GM23248 (cell line): ENCODE measurements around the gene TFPT. TPM values are rescaled to one million over a fixed set of nuclear protein-coding genes. Genes with fewer than 3 reads are reported as not detected.

Experiments used
- DNase-seq: peaks from one replicate; pipeline ENCODE4 v3.0.0-alpha.2; 2015
- H2AFZ ChIP-seq: fragments of 200-600 bp; sonication (generic); 2 replicates; pipeline ENCODE4 v1.6.1; 2016; ENCODE audit warnings: antibody characterized with exemption
- H3F3A ChIP-seq: fragments of 200-600 bp; sonication (generic); 2 replicates; pipeline ENCODE4 v1.6.1; 2016; ENCODE audit warnings: mild to moderate bottlenecking, antibody characterized with exemption, mixed run types; ENCODE audit not compliant: insufficient read depth
- H3K27ac ChIP-seq: fragments of 200-600 bp; sonication (generic); 2 replicates; pipeline ENCODE4 v1.5.1; 2016; ENCODE audit warnings: mild to moderate bottlenecking
- H3K27me3 ChIP-seq: fragments of 200-600 bp; sonication (generic); replicated peaks from 2 replicates; pipeline ENCODE4 v1.6.1; 2016; ENCODE audit warnings: mild to moderate bottlenecking; ENCODE audit not compliant: insufficient read depth
- H3K36me3 ChIP-seq: fragments of 200-600 bp; sonication (generic); 2 replicates; pipeline ENCODE4 v1.6.1; 2016; ENCODE audit warnings: low read depth, mild to moderate bottlenecking
- H3K4me1 ChIP-seq: fragments of 200-600 bp; sonication (generic); 2 replicates; pipeline ENCODE4 v1.6.1; 2016; ENCODE audit warnings: mild to moderate bottlenecking; ENCODE audit not compliant: insufficient read depth
- H3K4me2 ChIP-seq: fragments of 200-600 bp; sonication (generic); one replicate; pipeline ENCODE4 v1.6.1; 2016; ENCODE audit warnings: mild to moderate bottlenecking; ENCODE audit not compliant: unreplicated experiment
- H3K4me3 ChIP-seq: fragments of 200-600 bp; sonication (generic); 2 replicates; pipeline ENCODE4 v1.5.1; 2016; ENCODE audit warnings: mild to moderate bottlenecking
- H3K79me2 ChIP-seq: fragments of 200-600 bp; sonication (generic); 2 replicates; pipeline ENCODE4 v1.6.1; 2016; ENCODE audit warnings: mild to moderate bottlenecking; ENCODE audit not compliant: insufficient read depth
- H3K9ac ChIP-seq: fragments of 200-600 bp; sonication (generic); 2 replicates; pipeline ENCODE4 v1.6.1; 2016; ENCODE audit warnings: mild to moderate bottlenecking
- H3K9me2 ChIP-seq: fragments of 200-600 bp; sonication (generic); 2 replicates; pipeline ENCODE4 v1.6.1; 2016; ENCODE audit warnings: mixed run types, mild to moderate bottlenecking, moderate library complexity; ENCODE audit not compliant: insufficient read depth
- H3K9me3 ChIP-seq: fragments of 200-600 bp; sonication (generic); one replicate; pipeline ENCODE4 v1.6.1; 2017; ENCODE audit warnings: low read depth
- H4K20me1 ChIP-seq: fragments of 200-600 bp; sonication (generic); 2 replicates; pipeline ENCODE4 v1.6.0; 2016; ENCODE audit not compliant: insufficient read depth
- EZH2 ChIP-seq: fragments of 200-600 bp; sonication (generic); IDR thresholded peaks from 2 replicates; pipeline ENCODE4 v1.6.1; 2018; ENCODE audit warnings: antibody characterized with exemption, mild to moderate bottlenecking; ENCODE audit not compliant: insufficient read depth, poor library complexity, severe bottlenecking
- EZH2phosphoT487 ChIP-seq: fragments of 200-600 bp; sonication (generic); IDR thresholded peaks from 2 replicates; pipeline ENCODE4 v1.6.1; 2018; ENCODE audit warnings: antibody characterized with exemption, moderate library complexity, mild to moderate bottlenecking, low read depth; ENCODE audit not compliant: insufficient read depth
- WGBS, 2 experiments: methylation state at CpG; one replicate each; pipeline ENCODE4 v1.1.6; 2015 to 2017; ENCODE audit warnings: low lambda C conversion rate in 2 of 2, low coverage in 1 of 2; ENCODE audit errors: missing lambda C conversion rate in 2 of 2; 5-methylcytosine and 5-hydroxymethylcytosine counted together
- in situ Hi-C: fragments of 300-500 bp; cut with MboI; formaldehyde crosslinking; loops from 2 replicates; pipeline ENCODE4 v1.15.0; 2020
- polyA plus RNA-seq: library from polyadenylated mRNA; unstranded; fragments of >200 nt; fragmentation: Nextera tagmentation; extraction: Ambion mirVana; gene quantifications from 2 replicates; pipeline ENCODE4 v1.2.1, GENCODE V29; 2016
- total RNA-seq: library from RNA; depleted of rRNA; stranded (reverse); fragments of >200 nt; shearing (Covaris generic); gene quantifications from 2 replicates; pipeline ENCODE4 v1.2.3, GENCODE V29; 2014

The TFPT gene
- total and polyA plus RNA-seq, 2 experiments from 2014 or later: 11.5 to 30.0 TPM

- Histone ChIP-seq H3K9me3 (no peaks in the 10 kb centered on the region), H2AFZ (no peak overlapping the region), H3K79me2 (peaks cover 20% of the 10 kb centered on the region), H3K27me3 (no peaks in the 10 kb centered on the region), H3K36me3 (0 out of 2 replicates have a peak, but pooled peaks cover 5% of the 10 kb centered on the region), H3K4me2 (no peak overlapping the region), H4K20me1 (no peaks in the 10 kb centered on the region), H3K9me2 (no peaks in the 10 kb centered on the region), H3K4me1 (peaks cover 7% of the 10 kb centered on the region), H3F3A (no peaks in the 10 kb centered on the region), H3K27ac (no peak overlapping the region), H3K9ac (no peak overlapping the region), H3K4me3 (no peak overlapping the region)
- 98 to 100% methylated on average over 7 to 10 of the region's 10 CpGs for WGBS, 2 experiments
- DNase-seq: no peak
- TF ChIP-seq EZH2 (no peak), EZH2phosphoT487 (no peak)
- in situ Hi-C loops: no loop called here
Measured at GRCh38 chr19:54121259-54121658, 5.8 kb upstream of the TFPT start.

GRCh38 chr19:54114340-54115108 is 933 bp downstream of the TFPT start:
- Histone ChIP-seq H3K9me3 (no peaks in the 10 kb centered on the region), H4K20me1 (no peaks in the 10 kb centered on the region), H3K79me2 (peaks cover 67% of the 10 kb centered on the region), H3K4me3 (peak overlapping the region; percentile 85), H3K4me2 (peak overlapping the region; percentile 78), H3K9ac (peak overlapping the region; percentile 82), H2AFZ (peak overlapping the region; percentile 77), H3K36me3 (peaks cover 7% of the 10 kb centered on the region; the same call in 1 of the 2 replicates), H3K9me2 (no peaks in the 10 kb centered on the region), H3K27ac (no peak overlapping the region), H3F3A (no peaks in the 10 kb centered on the region), H3K27me3 (no peaks in the 10 kb centered on the region), H3K4me1 (peaks cover 9% of the 10 kb centered on the region)
- WGBS, 2 experiments: 22 to 31% methylated on average over 28 of the region's 28 CpGs
- no peak for TF ChIP-seq EZH2phosphoT487
- TF ChIP-seq EZH2: no peak
- DNase-seq: peak; percentile 75
- in situ Hi-C loops: no loop called here

- in situ Hi-C loops: no loop called here
Measured at GRCh38 chr19:54109651-54110050, 5.8 kb downstream of the TFPT start.

GRCh38 chr19:54108496-54108895 is 7.0 kb downstream of the TFPT start:
- in situ Hi-C loops: no loop called here
- no peaks in the 10 kb centered on the region for H3K4me1 ChIP-seq
- H3K27me3 ChIP-seq: no peaks in the 10 kb centered on the region
- H3K9ac ChIP-seq: no peak overlapping the region
- no peaks in the 10 kb centered on the region for H3F3A ChIP-seq
- H3K4me3 ChIP-seq: no peak overlapping the region
- 81 to 87% methylated on average over 7 of the region's 7 CpGs for WGBS, 2 experiments
- H3K9me2 ChIP-seq: no peaks in the 10 kb centered on the region
- H3K27ac ChIP-seq: no peak overlapping the region
- H3K4me2 ChIP-seq: no peak overlapping the region
- H3K79me2 ChIP-seq: peaks cover 47% of the 10 kb centered on the region
- H2AFZ ChIP-seq: no peak overlapping the region
- H3K9me3 ChIP-seq: no peaks in the 10 kb centered on the region
- peaks cover 4% of the 10 kb centered on the region; the same call in 1 of the 2 replicates for H3K36me3 ChIP-seq
- TF ChIP-seq EZH2: no peak
- no peak for TF ChIP-seq EZH2phosphoT487
- H4K20me1 ChIP-seq: no peaks in the 10 kb centered on the region
- no peak for DNase-seq

More at GRCh38 chr19:54109651-54110050, 5.8 kb downstream of the TFPT start:
- Histone ChIP-seq H3K4me1 (no peaks in the 10 kb centered on the region), H3F3A (no peaks in the 10 kb centered on the region), H3K36me3 (peaks cover 4% of the 10 kb centered on the region; the same call in 1 of the 2 replicates), H2AFZ (no peak overlapping the region), H3K9me2 (no peaks in the 10 kb centered on the region), H4K20me1 (no peaks in the 10 kb centered on the region), H3K27me3 (no peaks in the 10 kb centered on the region), H3K9ac (no peak overlapping the region), H3K27ac (no peak overlapping the region), H3K4me3 (no peak overlapping the region), H3K4me2 (no peak overlapping the region), H3K79me2 (peaks cover 47% of the 10 kb centered on the region), H3K9me3 (no peaks in the 10 kb centered on the region)
- no peak for TF ChIP-seq EZH2
- TF ChIP-seq EZH2phosphoT487: no peak
- WGBS, 2 experiments: 82 to 96% methylated on average over 3 to 6 of the region's 6 CpGs
- no peak for DNase-seq
